GM23338 (cell line): ENCODE data around the gene SPATA9. TPM values are rescaled to one million over a fixed set of nuclear protein-coding genes. Genes with fewer than 3 reads are reported as not detected.

Experiments used
- ATAC-seq: fragments of 200-7000 bp; cut with Tn5 transposase; 3 replicates; pipeline ENCODE4 v1.9.1; 2020
- DNase-seq: peaks from one replicate; pipeline ENCODE4 v3.0.0-alpha.2; 2015; ENCODE audit warnings: low spot score
- H2AFZ ChIP-seq: fragments of 200-600 bp; sonication (generic); 2 replicates; pipeline ENCODE4 v1.8.0; 2016; ENCODE audit warnings: antibody characterized with exemption, mild to moderate bottlenecking, moderate library complexity
- H3F3A ChIP-seq: fragments of 200-600 bp; sonication (generic); replicated peaks from 2 replicates; pipeline ENCODE4 v1.8.0; 2017; ENCODE audit warnings: antibody characterized with exemption, mixed run types, low read depth
- H3K27ac ChIP-seq: fragments of 200-600 bp; sonication (generic); 2 replicates; pipeline ENCODE4 v1.6.1; 2016; ENCODE audit warnings: low read depth
- H3K27me3 ChIP-seq: fragments of 200-600 bp; sonication (generic); 2 replicates; pipeline ENCODE4 v1.8.0; 2016; ENCODE audit warnings: mild to moderate bottlenecking, mixed run types, moderate library complexity; ENCODE audit not compliant: insufficient read depth
- H3K36me3 ChIP-seq: fragments of 200-600 bp; sonication (generic); 2 replicates; pipeline ENCODE4 v1.8.0; 2016; ENCODE audit warnings: mild to moderate bottlenecking; ENCODE audit not compliant: insufficient read depth
- H3K4me1 ChIP-seq: fragments of 200-600 bp; sonication (generic); 2 replicates; pipeline ENCODE4 v1.8.0; 2016; ENCODE audit warnings: mild to moderate bottlenecking, moderate library complexity; ENCODE audit not compliant: insufficient read depth
- H3K4me2 ChIP-seq: fragments of 200-600 bp; sonication (generic); 2 replicates; pipeline ENCODE4 v1.7.1; 2017; ENCODE audit warnings: mixed run types
- H3K4me3 ChIP-seq: fragments of 200-600 bp; sonication (generic); 2 replicates; pipeline ENCODE4 v1.6.1; 2016; ENCODE audit warnings: mixed run types
- H3K79me2 ChIP-seq: fragments of 200-600 bp; sonication (generic); replicated peaks from 2 replicates; pipeline ENCODE4 v1.8.0; 2017; ENCODE audit warnings: mild to moderate bottlenecking; ENCODE audit not compliant: insufficient read depth
- H3K9me2 ChIP-seq: fragments of 200-600 bp; sonication (generic); 2 replicates; pipeline ENCODE4 v1.8.0; 2017; ENCODE audit not compliant: insufficient read depth
- H4K20me1 ChIP-seq: fragments of 200-600 bp; sonication (generic); replicated peaks from 2 replicates; pipeline ENCODE4 v1.8.0; 2017; ENCODE audit warnings: mild to moderate bottlenecking; ENCODE audit not compliant: insufficient read depth
- H3K27ac Mint-ChIP-seq: 2 replicates; pipeline ENCODE4 v1.8.0; 2020; ENCODE audit warnings: inconsistent platforms, mild to moderate bottlenecking, moderate library complexity, mixed read lengths
- H3K27me3 Mint-ChIP-seq: 3 replicates; pipeline ENCODE4 v1.8.0; 2022; ENCODE audit warnings: low read depth, mild to moderate bottlenecking, moderate library complexity, mixed read lengths, inconsistent platforms; ENCODE audit not compliant: insufficient read depth, poor library complexity
- H3K36me3 Mint-ChIP-seq: 3 replicates; pipeline ENCODE4 v1.8.0; 2021; ENCODE audit warnings: low read depth, mild to moderate bottlenecking, inconsistent platforms, moderate library complexity, mixed read lengths
- H3K4me1 Mint-ChIP-seq: 3 replicates; pipeline ENCODE4 v1.8.0; 2020; ENCODE audit warnings: mild to moderate bottlenecking, inconsistent platforms, mixed read lengths
- H3K4me3 Mint-ChIP-seq: 3 replicates; pipeline ENCODE4 v1.8.0; 2021; ENCODE audit warnings: moderate library complexity, mild to moderate bottlenecking, inconsistent platforms, mixed read lengths
- H3K9me3 Mint-ChIP-seq: 3 replicates; pipeline ENCODE4 v1.8.0; 2020; ENCODE audit warnings: moderate library complexity, mild to moderate bottlenecking, inconsistent platforms, mixed read lengths
- CREB1 ChIP-seq: fragments of 250-450 bp; sonication (Bioruptor Pico); IDR thresholded peaks from 2 replicates; pipeline ENCODE4 v1.5.0; 2020; ENCODE audit warnings: low read depth, mild to moderate bottlenecking, moderate library complexity
- EZH2 ChIP-seq: fragments of 200-600 bp; sonication (generic); IDR thresholded peaks from one replicate; pipeline ENCODE4 v1.8.0; 2017; ENCODE audit warnings: antibody characterized with exemption, mild to moderate bottlenecking, low read depth; ENCODE audit not compliant: unreplicated experiment
- EZH2phosphoT487 ChIP-seq: fragments of 200-600 bp; sonication (generic); IDR thresholded peaks from one replicate; pipeline ENCODE4 v1.8.1; 2018; ENCODE audit warnings: antibody characterized with exemption; ENCODE audit not compliant: unreplicated experiment
- JUNB ChIP-seq: IDR thresholded peaks from one replicate; pipeline ENCODE4 v1.6.1; 2016; ENCODE audit warnings: antibody characterized with exemption; ENCODE audit not compliant: unreplicated experiment
- POLR2AphosphoS5 ChIP-seq: IDR thresholded peaks from 2 replicates; pipeline ENCODE4 v1.6.1; 2016; ENCODE audit warnings: antibody characterized with exemption, low read depth
- ZNF114 ChIP-seq: fragments of 250-450 bp; sonication (Bioruptor Pico); IDR thresholded peaks from 2 replicates; pipeline ENCODE4 v1.5.0; 2020; ENCODE audit warnings: mild to moderate bottlenecking, moderate library complexity
- ZNF331 ChIP-seq: fragments of 250-450 bp; sonication (Bioruptor Pico); IDR thresholded peaks from 2 replicates; pipeline ENCODE4 v1.5.0; 2020; ENCODE audit warnings: low read depth, mild to moderate bottlenecking, moderate library complexity
- polyA plus RNA-seq: library from polyadenylated mRNA; unstranded; fragments of >200 nt; fragmentation: Nextera tagmentation; extraction: Ambion mirVana; gene quantifications from 2 replicates; pipeline ENCODE4 v1.2.1, GENCODE V29; 2016
- total RNA-seq: library from RNA; depleted of rRNA; stranded (reverse); fragments of >200 nt; shearing (Covaris generic); gene quantifications from 2 replicates; pipeline ENCODE4 v1.2.3, GENCODE V29; 2014
- TF ChIP-seq, protein P1 (sequence below), 2 experiments: fragments of 200-600 bp in 1 of 2; sonication (generic) in 1 of 2; conservative IDR thresholded peaks; 2 replicates each; pipeline versions ENCODE4 v1.5.1 to v1.6.1; 2016 to 2017; ENCODE audit warnings: antibody characterized with exemption in 2 of 2, low read depth in 2 of 2, mild to moderate bottlenecking in 2 of 2, moderate library complexity in 1 of 2
- TF ChIP-seq, protein P2 (sequence below): IDR thresholded peaks from one replicate; pipeline ENCODE4 v1.6.1; 2018; ENCODE audit warnings: antibody characterized with exemption; ENCODE audit not compliant: unreplicated experiment
- TF ChIP-seq, protein P3 (sequence below): IDR thresholded peaks from 2 replicates; pipeline ENCODE4 v1.6.1; 2016; ENCODE audit warnings: antibody characterized with exemption

SPATA9 gene
- total and polyA plus RNA-seq, 2 experiments from 2014 or later = not detected

DNA sequence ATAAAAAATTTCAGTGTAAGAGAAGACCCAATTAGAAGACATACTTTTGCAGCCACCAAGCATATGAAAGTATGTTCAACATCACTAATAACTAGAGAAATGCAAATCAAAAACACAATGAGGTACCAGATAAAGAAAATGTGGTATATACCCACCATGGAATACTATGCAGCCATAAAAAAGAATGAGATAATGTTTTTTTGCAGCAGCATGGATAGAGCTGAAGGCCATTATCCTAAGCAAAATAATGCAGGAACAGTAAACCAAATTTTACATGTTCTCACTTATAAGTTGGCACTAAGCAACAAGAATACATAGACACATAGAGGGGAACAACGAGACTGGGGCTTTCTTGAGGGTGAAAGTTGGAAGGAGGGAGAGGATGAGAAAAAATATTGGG lies 6.9 kb upstream of the SPATA9 start:
- H3K9me2 ChIP-seq = no peaks in the 10 kb centered on the region
- no peaks in the 10 kb centered on the region for H3K79me2 ChIP-seq
- no peaks in the 10 kb centered on the region for H3K4me1 ChIP-seq
- DNase-seq (no peak), ATAC-seq (no peak)
- H2AFZ ChIP-seq = no peak overlapping the region
- no peaks in the 10 kb centered on the region for H3F3A ChIP-seq
- TF ChIP-seq ZNF114 = no peak
- H3K27me3 ChIP-seq = no peaks in the 10 kb centered on the region
- no peaks in the 10 kb centered on the region for H4K20me1 ChIP-seq
- Mint-ChIP-seq H3K9me3 (peaks cover 3% of the 10 kb centered on the region; the same call in 1 of the 3 replicates), H3K36me3 (no peaks in the 10 kb centered on the region), H3K4me1 (no peaks in the 10 kb centered on the region), H3K27ac (no peak overlapping the region), H3K27me3 (peaks cover 2% of the 10 kb centered on the region), H3K4me3 (no peak overlapping the region)
- H3K4me3 ChIP-seq = no peak overlapping the region
- H3K4me2 ChIP-seq = no peak overlapping the region
- no peak overlapping the region for H3K27ac ChIP-seq
- no peaks in the 10 kb centered on the region for H3K36me3 ChIP-seq

DNA sequence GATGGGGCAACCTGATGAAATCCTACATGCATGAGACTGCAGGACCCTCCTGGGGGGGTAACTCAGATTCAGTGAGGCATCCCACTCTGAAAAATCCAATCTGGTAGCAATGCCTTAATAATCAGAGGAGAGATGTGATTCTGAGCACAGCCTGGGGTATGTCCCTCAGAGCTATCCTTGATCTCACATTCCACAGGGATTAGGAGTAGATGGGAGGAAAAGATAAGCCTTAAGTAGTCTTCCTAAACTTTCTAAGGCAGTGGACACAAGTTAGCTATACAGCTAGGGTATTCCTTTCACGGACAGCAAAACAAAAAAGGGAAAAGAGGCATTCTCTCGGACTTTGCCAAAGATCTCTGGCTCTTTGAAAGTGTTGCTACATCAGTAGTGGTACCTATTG lies 3.9 kb upstream of the SPATA9 start:
- H3K4me2 ChIP-seq = no peak overlapping the region
- TF ChIP-seq EZH2phosphoT487 (no peak), JUNB (no peak), POLR2AphosphoS5 (no peak), EZH2 (no peak), CREB1 (CRISPR knock-in tag) (no peak), ZNF331 (CRISPR knock-in tag) (no peak), ZNF114 (no peak)
- TF ChIP-seq, protein P1, sequence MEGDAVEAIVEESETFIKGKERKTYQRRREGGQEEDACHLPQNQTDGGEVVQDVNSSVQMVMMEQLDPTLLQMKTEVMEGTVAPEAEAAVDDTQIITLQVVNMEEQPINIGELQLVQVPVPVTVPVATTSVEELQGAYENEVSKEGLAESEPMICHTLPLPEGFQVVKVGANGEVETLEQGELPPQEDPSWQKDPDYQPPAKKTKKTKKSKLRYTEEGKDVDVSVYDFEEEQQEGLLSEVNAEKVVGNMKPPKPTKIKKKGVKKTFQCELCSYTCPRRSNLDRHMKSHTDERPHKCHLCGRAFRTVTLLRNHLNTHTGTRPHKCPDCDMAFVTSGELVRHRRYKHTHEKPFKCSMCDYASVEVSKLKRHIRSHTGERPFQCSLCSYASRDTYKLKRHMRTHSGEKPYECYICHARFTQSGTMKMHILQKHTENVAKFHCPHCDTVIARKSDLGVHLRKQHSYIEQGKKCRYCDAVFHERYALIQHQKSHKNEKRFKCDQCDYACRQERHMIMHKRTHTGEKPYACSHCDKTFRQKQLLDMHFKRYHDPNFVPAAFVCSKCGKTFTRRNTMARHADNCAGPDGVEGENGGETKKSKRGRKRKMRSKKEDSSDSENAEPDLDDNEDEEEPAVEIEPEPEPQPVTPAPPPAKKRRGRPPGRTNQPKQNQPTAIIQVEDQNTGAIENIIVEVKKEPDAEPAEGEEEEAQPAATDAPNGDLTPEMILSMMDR (conservative IDR thresholded peaks at IDR 0.05; ENCODE audit: low read depth in 2 of 2) = no peak
- TF ChIP-seq, protein P2, sequence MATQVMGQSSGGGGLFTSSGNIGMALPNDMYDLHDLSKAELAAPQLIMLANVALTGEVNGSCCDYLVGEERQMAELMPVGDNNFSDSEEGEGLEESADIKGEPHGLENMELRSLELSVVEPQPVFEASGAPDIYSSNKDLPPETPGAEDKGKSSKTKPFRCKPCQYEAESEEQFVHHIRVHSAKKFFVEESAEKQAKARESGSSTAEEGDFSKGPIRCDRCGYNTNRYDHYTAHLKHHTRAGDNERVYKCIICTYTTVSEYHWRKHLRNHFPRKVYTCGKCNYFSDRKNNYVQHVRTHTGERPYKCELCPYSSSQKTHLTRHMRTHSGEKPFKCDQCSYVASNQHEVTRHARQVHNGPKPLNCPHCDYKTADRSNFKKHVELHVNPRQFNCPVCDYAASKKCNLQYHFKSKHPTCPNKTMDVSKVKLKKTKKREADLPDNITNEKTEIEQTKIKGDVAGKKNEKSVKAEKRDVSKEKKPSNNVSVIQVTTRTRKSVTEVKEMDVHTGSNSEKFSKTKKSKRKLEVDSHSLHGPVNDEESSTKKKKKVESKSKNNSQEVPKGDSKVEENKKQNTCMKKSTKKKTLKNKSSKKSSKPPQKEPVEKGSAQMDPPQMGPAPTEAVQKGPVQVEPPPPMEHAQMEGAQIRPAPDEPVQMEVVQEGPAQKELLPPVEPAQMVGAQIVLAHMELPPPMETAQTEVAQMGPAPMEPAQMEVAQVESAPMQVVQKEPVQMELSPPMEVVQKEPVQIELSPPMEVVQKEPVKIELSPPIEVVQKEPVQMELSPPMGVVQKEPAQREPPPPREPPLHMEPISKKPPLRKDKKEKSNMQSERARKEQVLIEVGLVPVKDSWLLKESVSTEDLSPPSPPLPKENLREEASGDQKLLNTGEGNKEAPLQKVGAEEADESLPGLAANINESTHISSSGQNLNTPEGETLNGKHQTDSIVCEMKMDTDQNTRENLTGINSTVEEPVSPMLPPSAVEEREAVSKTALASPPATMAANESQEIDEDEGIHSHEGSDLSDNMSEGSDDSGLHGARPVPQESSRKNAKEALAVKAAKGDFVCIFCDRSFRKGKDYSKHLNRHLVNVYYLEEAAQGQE = no peak
- TF ChIP-seq, protein P3, sequence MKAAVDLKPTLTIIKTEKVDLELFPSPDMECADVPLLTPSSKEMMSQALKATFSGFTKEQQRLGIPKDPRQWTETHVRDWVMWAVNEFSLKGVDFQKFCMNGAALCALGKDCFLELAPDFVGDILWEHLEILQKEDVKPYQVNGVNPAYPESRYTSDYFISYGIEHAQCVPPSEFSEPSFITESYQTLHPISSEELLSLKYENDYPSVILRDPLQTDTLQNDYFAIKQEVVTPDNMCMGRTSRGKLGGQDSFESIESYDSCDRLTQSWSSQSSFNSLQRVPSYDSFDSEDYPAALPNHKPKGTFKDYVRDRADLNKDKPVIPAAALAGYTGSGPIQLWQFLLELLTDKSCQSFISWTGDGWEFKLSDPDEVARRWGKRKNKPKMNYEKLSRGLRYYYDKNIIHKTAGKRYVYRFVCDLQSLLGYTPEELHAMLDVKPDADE = no peak

More for the DNA sequence above, 3.9 kb upstream of the SPATA9 start:
- no peaks in the 10 kb centered on the region for H3K36me3 ChIP-seq
- no peaks in the 10 kb centered on the region for H3F3A ChIP-seq
- ATAC-seq (no peak), DNase-seq (no peak)
- no peaks in the 10 kb centered on the region for H4K20me1 ChIP-seq
- peaks cover 3% of the 10 kb centered on the region; the same call in 1 of the 3 replicates for H3K9me3 Mint-ChIP-seq
- H3K27ac ChIP-seq = no peak overlapping the region
- H3K79me2 ChIP-seq = no peaks in the 10 kb centered on the region
- no peak overlapping the region for H3K4me3 ChIP-seq
- H3K9me2 ChIP-seq = no peaks in the 10 kb centered on the region
- H3K4me1 Mint-ChIP-seq = peaks cover under 1% of the 10 kb centered on the region; the same call in 1 of the 3 replicates
- H3K27me3 ChIP-seq = no peaks in the 10 kb centered on the region
- H3K27ac Mint-ChIP-seq = no peak overlapping the region
- H2AFZ ChIP-seq = no peak overlapping the region
- H3K27me3 Mint-ChIP-seq = peaks cover 4% of the 10 kb centered on the region
- no peak overlapping the region for H3K4me3 Mint-ChIP-seq
- H3K36me3 Mint-ChIP-seq = no peaks in the 10 kb centered on the region
- H3K4me1 ChIP-seq = no peaks in the 10 kb centered on the region
